Esophagus squamous epithelium (tissue), 5 donors: ENCODE data around the gene ROR1. TPM values are rescaled to one million over a fixed set of nuclear protein-coding genes. Genes with fewer than 3 reads are reported as not detected.

Experiments
- DNase-seq: peaks from one replicate; lab custom pipeline; 2025; lab: John Stamatoyannopoulos, UW
- H3K27ac ChIP-seq, 4 donors: fragments of 200-600 bp; sonication (generic); one replicate each; pipeline ENCODE4 v1.5.1; 2016 to 2019; ENCODE audit warnings: mild to moderate bottlenecking in 1 of 4
- H3K27me3 ChIP-seq, 4 donors: fragments of 200-600 bp; sonication (generic); 1 replicate in 3 of 4; 2 replicates in 1 of 4; pipeline versions ENCODE4 v1.5.1 to v1.6.0; 2017 to 2021; ENCODE audit warnings: antibody characterized with exemption in 1 of 4
- H3K36me3 ChIP-seq, 3 donors: fragments of 200-600 bp; sonication (generic); one replicate each; pipeline ENCODE4 v1.5.1; 2016 to 2019
- H3K4me1 ChIP-seq, 3 donors: fragments of 200-600 bp; sonication (generic); one replicate each; pipeline ENCODE4 v1.5.1; 2017 to 2019
- H3K4me3 ChIP-seq, 4 donors: fragments of 200-600 bp; sonication (generic); 1 replicate in 3 of 4; 2 replicates in 1 of 4; pipeline ENCODE4 v1.5.1; 2016 to 2019; ENCODE audit warnings: mild to moderate bottlenecking in 2 of 4, moderate library complexity in 1 of 4
- H3K9me3 ChIP-seq, 3 donors: fragments of 200-600 bp; sonication (generic); one replicate each; pipeline ENCODE4 v1.5.1; 2016 to 2019
- CTCF ChIP-seq, 6 experiments: fragments of 450-650 bp in 4 of 6; fragments of 200-600 bp in 2 of 6; sonication (generic) in 2 of 6; IDR thresholded peaks; one replicate each; pipeline ENCODE4 v1.5.1; 2016 to 2019; ENCODE audit warnings: antibody characterized with exemption in 6 of 6, mild to moderate bottlenecking in 4 of 6, moderate library complexity in 4 of 6
- POLR2A ChIP-seq, 4 donors: fragments of 450-650 bp; IDR thresholded peaks; one replicate each; pipeline ENCODE4 v1.6.1; 2017; ENCODE audit warnings: antibody characterized with exemption in 4 of 4, mild to moderate bottlenecking in 4 of 4, moderate library complexity in 3 of 4
- WGBS, 2 donors: methylation state at CpG; one replicate each; pipeline ENCODE4 v1.1.5; 2018; 5-methylcytosine and 5-hydroxymethylcytosine counted together
- intact Hi-C: fragments of 100-400 bp; cut with DNase I; formaldehyde crosslinking; loops from one replicate; pipeline ENCODE4 v1.15.0; 2022
- total RNA-seq, 4 donors: library from RNA; depleted of rRNA; stranded (reverse); fragments of >200 nt; gene quantifications; one replicate each; pipeline ENCODE4 v1.1.0, GENCODE V29; 2016
- donor health status: DM: yes; HTN: yes; CAD: no.

ROR1 gene
- total RNA-seq, 4 donors from 2014 or later, result 6.6 to 15.3 (median 9.4) TPM

GRCh38 chr1:64013395-64013794, 239.6 kb downstream of the ROR1 start:
- no peak for TF ChIP-seq CTCF (IDR thresholded peaks at IDR 0.05)
- Histone ChIP-seq H3K36me3 (peaks cover 0 to 8% (median 0%) of the 10 kb centered on the region in 3 donors), H3K4me1 (no peaks in the 10 kb centered on the region), H3K9me3 (no peaks in the 10 kb centered on the region), H3K27ac (no peak overlapping the region), H3K4me3 (no peak overlapping the region), H3K27me3 (no peaks in the 10 kb centered on the region)
- intact Hi-C loops, result no loop called here
- 80 to 92% methylated on average over 4 of the region's 4 CpGs for WGBS, 2 donors
- DNase-seq, result no peak

GRCh38 chr1:64019818-64020217, 246.0 kb downstream of the ROR1 start:
- 46 to 47% methylated on average over 2 of the region's 2 CpGs for WGBS, 2 donors
- Histone ChIP-seq H3K4me3 (peak overlapping the region in 3 of 4 donors; percentile 12 to 38 (median 16)), H3K9me3 (no peaks in the 10 kb centered on the region), H3K36me3 (peaks cover 0 to 7% (median 0%) of the 10 kb centered on the region in 3 donors), H3K27ac (peak overlapping the region in 3 of 4 donors; percentile 37 to 61 (median 46)), H3K4me1 (peaks cover 0 to 9% (median 0%) of the 10 kb centered on the region in 3 donors), H3K27me3 (no peaks in the 10 kb centered on the region)
- TF ChIP-seq POLR2A (IDR thresholded peaks at IDR 0.05), result no peak
- no peak for TF ChIP-seq CTCF (IDR thresholded peaks at IDR 0.05)
- no peak for DNase-seq
- intact Hi-C loops, result no loop called here

- H3K4me3 ChIP-seq, result no peak overlapping the region
- no peak for DNase-seq
- no peak for TF ChIP-seq POLR2A (IDR thresholded peaks at IDR 0.05)
- TF ChIP-seq CTCF (IDR thresholded peaks at IDR 0.05), result no peak
- WGBS, 2 donors, result 88 to 94% methylated on average over 3 of the region's 3 CpGs
- H3K9me3 ChIP-seq, result no peaks in the 10 kb centered on the region
- intact Hi-C loops, result no loop called here
- no peak overlapping the region for H3K27ac ChIP-seq
- peaks cover 0 to 9% (median 0%) of the 10 kb centered on the region in 3 donors for H3K4me1 ChIP-seq
- no peaks in the 10 kb centered on the region for H3K36me3 ChIP-seq
- H3K27me3 ChIP-seq, result no peaks in the 10 kb centered on the region
These were observed 247.2 kb downstream of the ROR1 start for GRCh38 chr1:64021066-64021465.

GRCh38 chr1:64025051-64025450, 251.2 kb downstream of the ROR1 start:
- Histone ChIP-seq H3K4me1 (peaks cover 0 to 3% (median 0%) of the 10 kb centered on the region in 3 donors), H3K4me3 (no peak overlapping the region), H3K27me3 (no peaks in the 10 kb centered on the region), H3K27ac (no peak overlapping the region), H3K36me3 (no peaks in the 10 kb centered on the region), H3K9me3 (no peaks in the 10 kb centered on the region)
- DNase-seq, result no peak
- intact Hi-C loops, result no loop called here
- WGBS, 2 donors, result 85 to 87% methylated on average over 4 of the region's 4 CpGs
- TF ChIP-seq CTCF (IDR thresholded peaks at IDR 0.05) (no peak), POLR2A (IDR thresholded peaks at IDR 0.05) (no peak)

GRCh38 chr1:64029037-64029436, 255.2 kb downstream of the ROR1 start:
- Histone ChIP-seq H3K27ac (no peak overlapping the region), H3K4me3 (no peak overlapping the region), H3K4me1 (no peaks in the 10 kb centered on the region), H3K36me3 (no peaks in the 10 kb centered on the region), H3K27me3 (no peaks in the 10 kb centered on the region), H3K9me3 (no peaks in the 10 kb centered on the region)
- intact Hi-C loops, result no loop called here
- WGBS, 2 donors, result 76 to 85% methylated on average over 1 of the region's 1 CpG
- TF ChIP-seq CTCF (IDR thresholded peaks at IDR 0.05) (no peak), POLR2A (IDR thresholded peaks at IDR 0.05) (no peak)
- DNase-seq, result no peak
